ENCODE results near the gene SLC24A5.

Gene SLC24A5

DNA sequence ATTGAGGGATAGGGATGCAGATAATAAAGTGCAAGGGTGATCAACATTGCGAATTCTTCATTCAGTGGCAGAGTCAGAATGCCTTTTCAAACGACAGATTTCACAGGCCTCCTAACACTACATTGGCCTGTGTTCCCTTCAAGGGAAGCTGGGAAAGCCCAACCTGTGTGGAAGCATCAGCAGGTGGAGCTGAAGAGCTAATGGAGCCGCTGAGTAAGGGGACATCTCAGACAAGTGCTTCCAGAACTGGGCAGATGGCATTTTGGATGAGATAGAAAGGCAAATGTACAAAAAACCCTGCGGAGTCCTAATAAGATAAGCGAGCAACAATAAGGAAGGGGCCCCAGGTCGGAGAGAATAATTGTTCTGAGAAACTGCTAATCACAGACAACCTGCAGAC lies 8.5 kb upstream of the SLC24A5 start:
- DNase-seq (ENCODE audit: low read depth in 1 of 2, low spot score in 1 of 2), result peak in 1 of 2 experiments; percentile 9
- Histone ChIP-seq H3K27ac (replicated peaks) (no peak overlapping the region), H3K4me3 (replicated peaks; ENCODE audit: insufficient read depth, low read length) (no peak overlapping the region), H3K27me3 (ENCODE audit: insufficient read depth, poor library complexity, severe bottlenecking) (no peaks in the 10 kb centered on the region)
- no peak for TF ChIP-seq GABPA (IDR thresholded peaks at IDR 0.05; ENCODE audit: low read depth)
- TF ChIP-seq SPI1 (IDR thresholded peaks at IDR 0.05; ENCODE audit: borderline replicate concordance, low read depth), result no peak
- TF ChIP-seq, protein P1, sequence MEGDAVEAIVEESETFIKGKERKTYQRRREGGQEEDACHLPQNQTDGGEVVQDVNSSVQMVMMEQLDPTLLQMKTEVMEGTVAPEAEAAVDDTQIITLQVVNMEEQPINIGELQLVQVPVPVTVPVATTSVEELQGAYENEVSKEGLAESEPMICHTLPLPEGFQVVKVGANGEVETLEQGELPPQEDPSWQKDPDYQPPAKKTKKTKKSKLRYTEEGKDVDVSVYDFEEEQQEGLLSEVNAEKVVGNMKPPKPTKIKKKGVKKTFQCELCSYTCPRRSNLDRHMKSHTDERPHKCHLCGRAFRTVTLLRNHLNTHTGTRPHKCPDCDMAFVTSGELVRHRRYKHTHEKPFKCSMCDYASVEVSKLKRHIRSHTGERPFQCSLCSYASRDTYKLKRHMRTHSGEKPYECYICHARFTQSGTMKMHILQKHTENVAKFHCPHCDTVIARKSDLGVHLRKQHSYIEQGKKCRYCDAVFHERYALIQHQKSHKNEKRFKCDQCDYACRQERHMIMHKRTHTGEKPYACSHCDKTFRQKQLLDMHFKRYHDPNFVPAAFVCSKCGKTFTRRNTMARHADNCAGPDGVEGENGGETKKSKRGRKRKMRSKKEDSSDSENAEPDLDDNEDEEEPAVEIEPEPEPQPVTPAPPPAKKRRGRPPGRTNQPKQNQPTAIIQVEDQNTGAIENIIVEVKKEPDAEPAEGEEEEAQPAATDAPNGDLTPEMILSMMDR (IDR thresholded peaks at IDR 0.05; ENCODE audit: insufficient read depth, low read length), result no peak
- TF ChIP-seq POLR2AphosphoS5 (IDR thresholded peaks at IDR 0.05; ENCODE audit: low read depth), result no peak
- TF ChIP-seq, protein P2, sequence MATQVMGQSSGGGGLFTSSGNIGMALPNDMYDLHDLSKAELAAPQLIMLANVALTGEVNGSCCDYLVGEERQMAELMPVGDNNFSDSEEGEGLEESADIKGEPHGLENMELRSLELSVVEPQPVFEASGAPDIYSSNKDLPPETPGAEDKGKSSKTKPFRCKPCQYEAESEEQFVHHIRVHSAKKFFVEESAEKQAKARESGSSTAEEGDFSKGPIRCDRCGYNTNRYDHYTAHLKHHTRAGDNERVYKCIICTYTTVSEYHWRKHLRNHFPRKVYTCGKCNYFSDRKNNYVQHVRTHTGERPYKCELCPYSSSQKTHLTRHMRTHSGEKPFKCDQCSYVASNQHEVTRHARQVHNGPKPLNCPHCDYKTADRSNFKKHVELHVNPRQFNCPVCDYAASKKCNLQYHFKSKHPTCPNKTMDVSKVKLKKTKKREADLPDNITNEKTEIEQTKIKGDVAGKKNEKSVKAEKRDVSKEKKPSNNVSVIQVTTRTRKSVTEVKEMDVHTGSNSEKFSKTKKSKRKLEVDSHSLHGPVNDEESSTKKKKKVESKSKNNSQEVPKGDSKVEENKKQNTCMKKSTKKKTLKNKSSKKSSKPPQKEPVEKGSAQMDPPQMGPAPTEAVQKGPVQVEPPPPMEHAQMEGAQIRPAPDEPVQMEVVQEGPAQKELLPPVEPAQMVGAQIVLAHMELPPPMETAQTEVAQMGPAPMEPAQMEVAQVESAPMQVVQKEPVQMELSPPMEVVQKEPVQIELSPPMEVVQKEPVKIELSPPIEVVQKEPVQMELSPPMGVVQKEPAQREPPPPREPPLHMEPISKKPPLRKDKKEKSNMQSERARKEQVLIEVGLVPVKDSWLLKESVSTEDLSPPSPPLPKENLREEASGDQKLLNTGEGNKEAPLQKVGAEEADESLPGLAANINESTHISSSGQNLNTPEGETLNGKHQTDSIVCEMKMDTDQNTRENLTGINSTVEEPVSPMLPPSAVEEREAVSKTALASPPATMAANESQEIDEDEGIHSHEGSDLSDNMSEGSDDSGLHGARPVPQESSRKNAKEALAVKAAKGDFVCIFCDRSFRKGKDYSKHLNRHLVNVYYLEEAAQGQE (IDR thresholded peaks at IDR 0.05; ENCODE audit: insufficient replicate concordance, low read depth), result no peak

DNA sequence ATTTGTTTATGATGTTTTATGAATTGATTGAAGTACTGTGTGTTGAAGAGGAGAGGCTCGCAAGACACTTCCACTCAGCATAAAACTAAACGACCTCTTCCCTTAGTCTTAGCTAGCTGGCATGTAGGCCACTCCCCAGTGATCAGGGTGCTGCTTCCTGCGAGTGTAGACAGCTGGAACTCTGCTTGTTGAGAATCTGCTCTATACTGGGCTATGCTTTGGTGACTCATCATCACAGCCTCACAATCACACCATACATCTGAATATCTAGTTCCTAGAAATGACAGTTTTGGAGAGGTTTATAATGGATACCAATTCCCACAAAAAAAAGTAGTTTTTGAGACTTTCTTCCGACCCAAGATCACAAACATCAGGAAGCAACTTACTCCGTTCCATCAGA lies 1.5 kb upstream of the SLC24A5 start:
- no peaks in the 10 kb centered on the region for H3K27me3 ChIP-seq (ENCODE audit: insufficient read depth, poor library complexity, severe bottlenecking)
- TF ChIP-seq, protein P1 (IDR thresholded peaks at IDR 0.05; ENCODE audit: insufficient read depth, low read length), result no peak
- TF ChIP-seq POLR2AphosphoS5 (IDR thresholded peaks at IDR 0.05; ENCODE audit: low read depth) (no peak), SPI1 (IDR thresholded peaks at IDR 0.05; ENCODE audit: borderline replicate concordance, low read depth) (no peak)
- TF ChIP-seq, protein P2 (IDR thresholded peaks at IDR 0.05; ENCODE audit: insufficient replicate concordance, low read depth), result no peak
- DNase-seq (ENCODE audit: low read depth in 1 of 2, low spot score in 1 of 2), result no peak
- no peak overlapping the region for H3K27ac ChIP-seq (replicated peaks)
- no peak overlapping the region for H3K4me3 ChIP-seq (replicated peaks; ENCODE audit: insufficient read depth, low read length)

DNA sequence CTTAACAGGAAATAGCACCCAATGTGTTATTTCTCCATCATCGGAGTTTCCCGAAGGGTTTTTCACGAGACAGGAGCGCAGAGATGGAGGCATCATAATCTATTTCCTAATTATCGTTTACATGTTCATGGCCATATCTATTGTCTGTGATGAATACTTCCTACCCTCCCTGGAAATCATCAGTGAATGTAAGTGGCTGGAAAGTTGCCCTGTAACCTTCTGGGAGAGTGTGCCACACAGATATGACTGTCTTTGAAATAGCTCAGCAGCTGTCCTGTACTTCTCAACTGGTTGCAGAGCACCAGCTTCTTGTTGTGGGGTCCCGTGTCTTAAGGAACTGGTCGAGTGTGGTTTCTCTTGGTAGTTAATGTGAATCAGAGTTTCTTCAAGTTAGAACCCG lies 1.1 kb downstream of the SLC24A5 start:
- no peak overlapping the region for H3K4me3 ChIP-seq (replicated peaks; ENCODE audit: insufficient read depth, low read length)
- TF ChIP-seq, protein P1 (IDR thresholded peaks at IDR 0.05; ENCODE audit: insufficient read depth, low read length), result no peak
- TF ChIP-seq POLR2AphosphoS5 (IDR thresholded peaks at IDR 0.05; ENCODE audit: low read depth) (no peak), GABPA (IDR thresholded peaks at IDR 0.05; ENCODE audit: low read depth) (no peak), SPI1 (IDR thresholded peaks at IDR 0.05; ENCODE audit: borderline replicate concordance, low read depth) (no peak)
- TF ChIP-seq, protein P2 (IDR thresholded peaks at IDR 0.05; ENCODE audit: insufficient replicate concordance, low read depth), result no peak
- H3K27ac ChIP-seq (replicated peaks), result no peak overlapping the region
- H3K27me3 ChIP-seq (ENCODE audit: insufficient read depth, poor library complexity, severe bottlenecking), result peaks cover 3% of the 10 kb centered on the region
- no peak for DNase-seq (ENCODE audit: low read depth in 1 of 2, low spot score in 1 of 2)

Data from HL-60 (cell line).